Ishikawa (cell line): ENCODE data around the gene G2E3.

Experiments
- CEBPB ChIP-seq: IDR thresholded peaks from 2 replicates; pipeline ENCODE4 v1.6.1; 2012
- CREB1 ChIP-seq: IDR thresholded peaks from 2 replicates; pipeline ENCODE4 v1.6.1; 2012; ENCODE audit warnings: low read depth
- EGR1 ChIP-seq: IDR thresholded peaks from 2 replicates; pipeline ENCODE4 v1.6.1; 2012
- EP300 ChIP-seq: IDR thresholded peaks from 2 replicates; pipeline ENCODE4 v1.6.1; 2012; ENCODE audit warnings: borderline replicate concordance
- FOXM1 ChIP-seq: IDR thresholded peaks from 2 replicates; pipeline ENCODE4 v1.6.1; 2012; ENCODE audit warnings: low read depth, borderline replicate concordance
- MAX ChIP-seq: IDR thresholded peaks from 2 replicates; pipeline ENCODE4 v1.6.1; 2012
- NFIC ChIP-seq: IDR thresholded peaks from 2 replicates; pipeline ENCODE4 v1.6.1; 2012
- RAD21 ChIP-seq: IDR thresholded peaks from 2 replicates; pipeline ENCODE4 v1.6.1; 2012; ENCODE audit warnings: low read depth
- REST ChIP-seq: IDR thresholded peaks from 2 replicates; pipeline ENCODE4 v1.6.1; 2012; ENCODE audit warnings: low read depth, mild to moderate bottlenecking
- TAF1 ChIP-seq: IDR thresholded peaks from 2 replicates; pipeline ENCODE4 v1.6.1; 2012; ENCODE audit warnings: low read depth, mild to moderate bottlenecking
- TCF12 ChIP-seq: IDR thresholded peaks from 2 replicates; pipeline ENCODE4 v1.6.1; 2012; ENCODE audit warnings: low read depth
- TEAD4 ChIP-seq: IDR thresholded peaks from 2 replicates; pipeline ENCODE4 v1.6.1; 2012
- USF1 ChIP-seq: IDR thresholded peaks from 2 replicates; pipeline ENCODE4 v1.6.1; 2012
- YY1 ChIP-seq: IDR thresholded peaks from 2 replicates; pipeline ENCODE4 v1.6.1; 2012; ENCODE audit warnings: low read depth
- ZBTB7A ChIP-seq: IDR thresholded peaks from 2 replicates; pipeline ENCODE4 v1.6.1; 2012; ENCODE audit warnings: low read depth

Gene G2E3

GRCh38 chr14:30560581-30560980 is 1.6 kb downstream of the G2E3 start:
- TF ChIP-seq EGR1 (no peak), YY1 (no peak), FOXM1 (no peak), REST (no peak), MAX (no peak), TCF12 (no peak), ZBTB7A (no peak), RAD21 (no peak), EP300 (no peak), USF1 (no peak), CREB1 (no peak), TEAD4 (no peak), CEBPB (no peak), NFIC (no peak)

- TF ChIP-seq EGR1 (no peak), TEAD4 (no peak), CREB1 (no peak), REST (no peak), USF1 (no peak)
Observed at GRCh38 chr14:30564235-30564867, 5.4 kb downstream of the G2E3 start.

- TF ChIP-seq EP300 (no peak), TCF12 (no peak)
Observed at GRCh38 chr14:30564868-30565248, 5.9 kb downstream of the G2E3 start.

- no peak for TF ChIP-seq MAX
- no peak for TF ChIP-seq ZBTB7A
- no peak for TF ChIP-seq NFIC
- TF ChIP-seq FOXM1, result no peak
- no peak for TF ChIP-seq RAD21
- TF ChIP-seq EP300, result no peak
- peak; percentile 31; the same call in 1 of the 2 replicates for TF ChIP-seq TEAD4
- TF ChIP-seq EGR1, result no peak
Observed at GRCh38 chr14:30569216-30569902, 10.4 kb downstream of the G2E3 start.

GRCh38 chr14:30569903-30570226 is 10.9 kb downstream of the G2E3 start:
- no peak for TF ChIP-seq TAF1
- no peak for TF ChIP-seq TCF12
- TF ChIP-seq EP300, result no peak
- no peak for TF ChIP-seq MAX
- TF ChIP-seq NFIC, result no peak
- no peak for TF ChIP-seq EGR1
- TF ChIP-seq FOXM1, result no peak
- no peak for TF ChIP-seq YY1
- no peak for TF ChIP-seq CEBPB
- no peak for TF ChIP-seq RAD21
- TF ChIP-seq CREB1, result no peak

- no peak for TF ChIP-seq FOXM1
- TF ChIP-seq EP300, result no peak
- no peak for TF ChIP-seq NFIC
Observed at GRCh38 chr14:30572237-30572636, 13.3 kb downstream of the G2E3 start.
